PC-9 (cell line): Measurements from ENCODE around the gene GAB2. TPM values are rescaled to one million over a fixed set of nuclear protein-coding genes. Genes with fewer than 3 reads are reported as not detected.

Experiments used
- BruUV-seq: library from RNA; stranded (reverse); fragments of 400-500 nt; replicated peaks from 2 replicates; lab custom pipeline; 2021; lab: Mats Ljungman, UMichigan
- CTCF ChIA-PET: fragments of 300-600 bp; sonication (Branson Sonifier 250); formaldehyde crosslinking; loops from one replicate; lab custom pipeline; 2022; ENCODE audit warnings: antibody characterized with exemption; lab: Charles Lee
- POLR2A ChIA-PET: fragments of 300-600 bp; sonication (Branson Sonifier 250); formaldehyde crosslinking; loops from one replicate; lab custom pipeline; 2022; ENCODE audit warnings: antibody characterized with exemption; ENCODE audit not compliant: unreplicated experiment; lab: Charles Lee
- DNase-seq, 2 experiments: peaks; one replicate each; pipeline versions ENCODE4 v3.0.0 to v3.0.0-alpha.2; 2015 to 2022; ENCODE audit warnings: mixed read lengths in 1 of 2
- H2AFZ ChIP-seq: fragments of 200-600 bp; sonication (generic); 2 replicates; pipeline ENCODE4 v1.8.1; 2017; ENCODE audit warnings: antibody characterized with exemption
- H3F3A ChIP-seq: fragments of 200-600 bp; sonication (generic); 2 replicates; pipeline ENCODE4 v1.8.1; 2017; ENCODE audit warnings: antibody characterized with exemption, mild to moderate bottlenecking, low read depth; ENCODE audit not compliant: insufficient read depth
- H3K27ac ChIP-seq: fragments of 200-600 bp; sonication (generic); 2 replicates; pipeline ENCODE4 v1.6.1; 2016; ENCODE audit warnings: mixed run types
- H3K27me3 ChIP-seq: fragments of 200-600 bp; sonication (generic); 2 replicates; pipeline ENCODE4 v1.6.1; 2016; ENCODE audit warnings: low read depth, mixed run types; ENCODE audit not compliant: insufficient read depth
- H3K36me3 ChIP-seq: fragments of 200-600 bp; sonication (generic); 2 replicates; pipeline ENCODE4 v1.6.1; 2016; ENCODE audit warnings: low read depth, mixed run types
- H3K4me1 ChIP-seq: fragments of 200-600 bp; sonication (generic); replicated peaks from 2 replicates; pipeline ENCODE4 v1.6.1; 2016; ENCODE audit warnings: mixed run types; ENCODE audit not compliant: insufficient read depth
- H3K4me2 ChIP-seq: fragments of 200-600 bp; sonication (generic); 2 replicates; pipeline ENCODE4 v1.6.1; 2017; ENCODE audit warnings: mixed run types
- H3K4me3 ChIP-seq: fragments of 200-600 bp; sonication (generic); 2 replicates; pipeline ENCODE4 v1.6.1; 2016; ENCODE audit warnings: mixed run types
- H3K79me2 ChIP-seq: fragments of 200-600 bp; sonication (generic); 2 replicates; pipeline ENCODE4 v1.6.1; 2017; ENCODE audit warnings: low read depth, mixed run types
- H3K9me2 ChIP-seq: fragments of 200-600 bp; sonication (generic); 2 replicates; pipeline ENCODE4 v1.8.1; 2017; ENCODE audit warnings: mild to moderate bottlenecking; ENCODE audit not compliant: insufficient read depth
- H3K9me3 ChIP-seq: fragments of 200-600 bp; sonication (generic); 2 replicates; pipeline ENCODE4 v1.8.1; 2016; ENCODE audit warnings: low read depth; ENCODE audit not compliant: insufficient read depth
- H4K20me1 ChIP-seq: fragments of 200-600 bp; sonication (generic); 2 replicates; pipeline ENCODE4 v1.8.1; 2017; ENCODE audit not compliant: insufficient read depth
- EZH2 ChIP-seq: fragments of 200-600 bp; sonication (generic); IDR thresholded peaks from 2 replicates; pipeline ENCODE4 v1.8.0; 2017; ENCODE audit warnings: antibody characterized with exemption, low read depth
- intact Hi-C: fragments of 100-400 bp; cut with micrococcal nuclease; formaldehyde crosslinking; loops from one replicate; pipeline ENCODE4 v1.10.0; 2022; ENCODE audit not compliant: unreplicated experiment
- total RNA-seq: library from RNA; stranded (reverse); gene quantifications from 2 replicates; pipeline ENCODE4 v1.2.3, GENCODE V29; 2021
- TF ChIP-seq, protein P1 (sequence below): fragments of 200-600 bp; sonication (generic); conservative IDR thresholded peaks from 2 replicates; pipeline ENCODE4 v1.6.1; 2017; ENCODE audit warnings: mixed run types, antibody characterized with exemption, mild to moderate bottlenecking, moderate library complexity

GAB2 gene
- total RNA-seq, 1 experiment from 2014 or later: 17.5 TPM

DNA sequence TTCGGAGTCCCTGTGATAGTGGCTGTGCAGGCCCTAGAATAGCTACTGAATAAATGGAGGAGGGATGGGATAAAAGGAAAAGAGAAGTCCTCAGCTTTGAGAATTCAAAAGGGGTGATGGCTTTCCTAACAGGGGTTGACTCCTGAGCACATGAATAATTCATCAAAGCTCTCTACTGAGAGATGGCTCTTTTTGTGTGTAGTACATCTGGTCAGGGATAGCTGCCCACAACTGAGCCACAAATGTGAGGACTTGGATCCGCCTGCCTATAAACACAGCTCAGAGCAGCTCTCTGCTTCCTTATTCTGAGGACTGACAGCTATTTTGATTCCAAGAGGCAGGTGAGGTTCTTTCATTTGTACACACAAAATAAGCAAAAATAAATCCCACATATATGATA lies 146.6 kb downstream of the GAB2 start:
- no TSS peak for BruUV-seq
- Histone ChIP-seq H3K4me1 (no peaks in the 10 kb centered on the region), H3K79me2 (no peaks in the 10 kb centered on the region), H3K4me2 (no peak overlapping the region), H2AFZ (no peak overlapping the region), H3K9me3 (peaks cover 13% of the 10 kb centered on the region; the same call in 1 of the 2 replicates), H3K9me2 (no peaks in the 10 kb centered on the region), H3K27me3 (no peaks in the 10 kb centered on the region), H3F3A (no peaks in the 10 kb centered on the region), H3K27ac (no peak overlapping the region), H4K20me1 (no peaks in the 10 kb centered on the region), H3K36me3 (no peaks in the 10 kb centered on the region; the same call in 1 of the 2 replicates), H3K4me3 (no peak overlapping the region)
- POLR2A ChIA-PET: no interaction called here
- no peak for DNase-seq
- CTCF ChIA-PET: no interaction called here
- intact Hi-C loops: no loop called here
- TF ChIP-seq, protein P1, sequence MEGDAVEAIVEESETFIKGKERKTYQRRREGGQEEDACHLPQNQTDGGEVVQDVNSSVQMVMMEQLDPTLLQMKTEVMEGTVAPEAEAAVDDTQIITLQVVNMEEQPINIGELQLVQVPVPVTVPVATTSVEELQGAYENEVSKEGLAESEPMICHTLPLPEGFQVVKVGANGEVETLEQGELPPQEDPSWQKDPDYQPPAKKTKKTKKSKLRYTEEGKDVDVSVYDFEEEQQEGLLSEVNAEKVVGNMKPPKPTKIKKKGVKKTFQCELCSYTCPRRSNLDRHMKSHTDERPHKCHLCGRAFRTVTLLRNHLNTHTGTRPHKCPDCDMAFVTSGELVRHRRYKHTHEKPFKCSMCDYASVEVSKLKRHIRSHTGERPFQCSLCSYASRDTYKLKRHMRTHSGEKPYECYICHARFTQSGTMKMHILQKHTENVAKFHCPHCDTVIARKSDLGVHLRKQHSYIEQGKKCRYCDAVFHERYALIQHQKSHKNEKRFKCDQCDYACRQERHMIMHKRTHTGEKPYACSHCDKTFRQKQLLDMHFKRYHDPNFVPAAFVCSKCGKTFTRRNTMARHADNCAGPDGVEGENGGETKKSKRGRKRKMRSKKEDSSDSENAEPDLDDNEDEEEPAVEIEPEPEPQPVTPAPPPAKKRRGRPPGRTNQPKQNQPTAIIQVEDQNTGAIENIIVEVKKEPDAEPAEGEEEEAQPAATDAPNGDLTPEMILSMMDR: no peak
- TF ChIP-seq EZH2: no peak

DNA sequence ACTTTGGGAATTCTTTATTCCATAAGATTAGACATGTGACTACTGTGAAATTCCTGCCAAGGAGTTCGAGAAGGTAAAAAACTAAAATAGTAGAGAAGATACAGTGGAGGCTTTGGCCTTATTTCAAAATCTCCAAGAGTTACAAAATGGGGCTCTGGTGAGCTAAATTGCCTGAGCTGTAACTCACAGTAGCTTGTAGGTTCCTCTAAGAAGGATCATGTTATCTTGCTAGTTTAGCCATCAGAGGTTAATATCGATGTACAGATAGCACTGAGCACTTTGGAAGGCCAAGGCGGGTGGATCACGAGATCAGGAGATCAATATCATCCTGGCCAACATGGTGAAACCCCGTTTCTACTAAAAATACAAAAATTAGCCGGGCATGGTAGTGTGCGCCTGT lies 147.8 kb downstream of the GAB2 start:
- no peaks in the 10 kb centered on the region for H3K27me3 ChIP-seq
- no peak for TF ChIP-seq EZH2
- TF ChIP-seq, protein P1: no peak
- no peaks in the 10 kb centered on the region; the same call in 1 of the 2 replicates for H3K36me3 ChIP-seq
- POLR2A ChIA-PET: interaction anchor here (0.6 kb wide), 1 partner anchor 1029 kb away, joined by 8 read pairs; no protein-coding TSS in a partner anchor
- peaks cover 13% of the 10 kb centered on the region; the same call in 1 of the 2 replicates for H3K9me3 ChIP-seq
- intact Hi-C loops: no loop called here
- no peaks in the 10 kb centered on the region for H3K79me2 ChIP-seq
- no peak overlapping the region for H3K27ac ChIP-seq
- no peak overlapping the region for H3K4me2 ChIP-seq
- DNase-seq: no peak
- H4K20me1 ChIP-seq: no peaks in the 10 kb centered on the region
- BruUV-seq: no TSS peak
- CTCF ChIA-PET: no interaction called here
- H3K9me2 ChIP-seq: no peaks in the 10 kb centered on the region
- no peaks in the 10 kb centered on the region for H3K4me1 ChIP-seq
- no peak overlapping the region for H3K4me3 ChIP-seq
- no peak overlapping the region for H2AFZ ChIP-seq
- H3F3A ChIP-seq: no peaks in the 10 kb centered on the region

DNA sequence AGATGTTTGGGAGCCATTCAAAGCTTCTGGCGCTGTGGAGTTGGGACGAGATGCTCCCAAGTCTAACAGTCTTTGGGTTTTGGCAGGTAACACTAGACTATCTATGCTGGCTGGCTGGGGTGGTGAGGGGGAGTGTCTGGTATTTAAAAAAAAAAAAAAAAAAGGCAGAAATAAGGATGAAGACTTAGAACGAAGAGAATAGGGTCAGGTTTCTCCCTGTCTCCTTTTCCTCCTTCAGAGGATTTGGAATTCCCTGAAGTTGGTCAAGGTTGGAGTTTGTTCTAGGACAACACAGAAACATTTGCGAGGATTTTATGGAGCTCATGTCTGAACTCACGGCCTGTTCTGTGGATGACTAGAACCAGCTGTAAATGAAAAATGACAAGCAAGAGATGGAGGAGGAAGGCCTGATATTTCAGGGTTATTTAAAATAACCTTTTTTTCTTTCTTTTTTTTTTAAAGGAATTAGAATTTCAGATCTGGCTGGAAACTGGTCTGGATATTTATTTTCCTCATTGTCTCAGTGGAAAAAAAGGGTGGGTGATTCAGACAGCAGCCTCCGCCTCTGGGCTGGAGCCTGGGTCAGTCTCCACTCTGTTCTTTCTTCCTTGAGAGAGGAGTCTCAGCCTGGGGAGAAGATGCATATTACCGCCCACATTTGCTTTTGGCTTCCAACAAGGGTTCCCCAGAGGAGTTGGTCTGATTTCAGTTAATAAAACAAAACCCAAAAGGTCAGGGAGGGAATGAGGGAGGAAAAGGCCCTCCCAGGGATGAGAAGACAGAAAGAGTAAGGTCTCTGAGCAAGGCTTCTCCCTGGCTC lies 148.8 kb downstream of the GAB2 start:
- H3K4me3 ChIP-seq: no peak overlapping the region
- BruUV-seq: no TSS peak
- no peaks in the 10 kb centered on the region for H3K9me2 ChIP-seq
- H3K27me3 ChIP-seq: no peaks in the 10 kb centered on the region
- TF ChIP-seq, protein P1: no peak
- TF ChIP-seq EZH2: no peak
- no peaks in the 10 kb centered on the region for H3K79me2 ChIP-seq
- CTCF ChIA-PET: no interaction called here
- intact Hi-C loops: no loop called here
- H3K9me3 ChIP-seq: peaks cover 13% of the 10 kb centered on the region; the same call in 1 of the 2 replicates
- no peaks in the 10 kb centered on the region for H3F3A ChIP-seq
- no peak overlapping the region for H3K27ac ChIP-seq
- H3K4me2 ChIP-seq: no peak overlapping the region
- no peaks in the 10 kb centered on the region for H4K20me1 ChIP-seq
- POLR2A ChIA-PET: no interaction called here
- no peaks in the 10 kb centered on the region; the same call in 1 of the 2 replicates for H3K36me3 ChIP-seq
- no peak overlapping the region for H2AFZ ChIP-seq
- no peak for DNase-seq
- H3K4me1 ChIP-seq: no peaks in the 10 kb centered on the region
